ENCODE results near the gene CDH4.

The CDH4 gene

GRCh38 chr20:61590236-61590635 lies 338.2 kb downstream of the CDH4 start:
- H3K36me3 Mint-ChIP-seq (ENCODE audit: low read depth): no peaks in the 10 kb centered on the region
- H3K27ac Mint-ChIP-seq: no peak overlapping the region
- H3K27me3 Mint-ChIP-seq (ENCODE audit: low read depth): no peaks in the 10 kb centered on the region
- peaks cover 21% of the 10 kb centered on the region for H3K9me3 Mint-ChIP-seq
- no peak overlapping the region for H3K4me3 Mint-ChIP-seq
- no peaks in the 10 kb centered on the region for H3K4me1 Mint-ChIP-seq (ENCODE audit: low read depth)

DNA sequence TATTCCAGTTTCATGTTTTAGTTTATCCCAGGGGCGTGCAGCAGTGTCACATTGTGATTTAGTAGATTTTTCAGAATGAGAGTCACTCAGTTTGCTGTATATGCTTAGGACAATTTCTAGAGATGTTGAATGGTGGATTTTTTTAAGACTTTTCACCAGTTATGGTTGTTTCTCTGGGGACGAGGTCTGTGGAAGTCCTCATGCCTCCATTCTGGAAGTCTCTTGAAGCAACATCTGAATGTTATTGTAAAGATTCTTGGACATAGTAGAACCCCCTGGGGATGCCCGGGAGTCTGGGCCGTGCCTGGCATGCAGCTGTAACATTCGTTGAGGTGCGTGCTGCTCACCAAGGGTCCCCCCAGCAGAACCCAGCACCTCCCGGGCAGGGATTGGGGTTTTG lies 341.5 kb downstream of the CDH4 start:
- no peaks in the 10 kb centered on the region for H3K36me3 Mint-ChIP-seq (ENCODE audit: low read depth)
- H3K4me3 Mint-ChIP-seq: no peak overlapping the region
- H3K9me3 Mint-ChIP-seq: peaks cover 30% of the 10 kb centered on the region
- no peak overlapping the region for H3K27ac Mint-ChIP-seq
- no peaks in the 10 kb centered on the region for H3K4me1 Mint-ChIP-seq (ENCODE audit: low read depth)
- H3K27me3 Mint-ChIP-seq (ENCODE audit: low read depth): no peaks in the 10 kb centered on the region

DNA sequence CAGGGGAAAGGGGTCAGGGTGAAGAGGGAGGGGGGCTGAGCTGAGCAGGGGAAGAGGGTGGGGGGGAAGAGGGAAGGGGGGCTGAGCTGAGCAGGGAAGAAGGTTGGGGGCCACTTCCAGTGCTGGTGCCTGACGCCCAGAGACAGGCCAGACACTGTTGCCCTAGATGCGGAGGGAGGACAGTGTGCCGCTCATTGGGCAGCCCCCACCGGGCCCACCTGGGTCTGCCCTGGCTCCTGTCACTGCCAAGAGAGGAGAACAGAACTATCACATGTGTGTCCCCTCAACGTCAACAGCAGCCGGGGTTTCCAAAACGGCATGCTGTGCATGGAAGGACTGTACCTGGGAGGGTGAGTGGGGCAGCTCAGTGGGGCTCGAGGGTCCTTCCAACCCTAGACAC lies 342.1 kb downstream of the CDH4 start:
- no peaks in the 10 kb centered on the region for H3K27me3 Mint-ChIP-seq (ENCODE audit: low read depth)
- H3K4me3 Mint-ChIP-seq: no peak overlapping the region
- no peaks in the 10 kb centered on the region for H3K36me3 Mint-ChIP-seq (ENCODE audit: low read depth)
- peaks cover 25% of the 10 kb centered on the region for H3K9me3 Mint-ChIP-seq
- H3K27ac Mint-ChIP-seq: no peak overlapping the region
- H3K4me1 Mint-ChIP-seq (ENCODE audit: low read depth): no peaks in the 10 kb centered on the region

DNA sequence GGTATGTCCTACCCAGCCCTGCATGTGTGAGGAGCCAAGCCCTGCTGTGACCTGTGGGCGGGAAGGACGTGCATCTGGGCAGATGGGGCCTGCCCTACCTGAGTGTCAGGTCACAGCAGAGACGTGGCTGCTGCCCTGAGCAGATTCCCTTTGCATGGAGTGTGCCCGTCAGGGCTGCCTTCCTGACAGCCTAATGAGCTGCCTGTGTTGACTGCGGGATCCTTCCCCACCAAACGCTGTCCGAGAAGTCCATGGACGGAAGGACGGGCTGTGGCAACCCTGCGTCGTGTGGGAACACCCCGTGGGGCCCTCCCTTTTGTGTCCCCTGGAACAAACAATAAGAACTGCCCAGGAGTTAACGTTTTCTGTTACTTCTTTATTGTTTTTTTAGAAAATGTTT lies 343.2 kb downstream of the CDH4 start:
- Mint-ChIP-seq H3K4me3 (no peak overlapping the region), H3K36me3 (ENCODE audit: low read depth) (no peaks in the 10 kb centered on the region), H3K9me3 (peaks cover 30% of the 10 kb centered on the region), H3K27me3 (ENCODE audit: low read depth) (no peaks in the 10 kb centered on the region), H3K4me1 (ENCODE audit: low read depth) (no peaks in the 10 kb centered on the region), H3K27ac (no peak overlapping the region)

- Mint-ChIP-seq H3K27ac (no peak overlapping the region), H3K4me3 (no peak overlapping the region), H3K4me1 (ENCODE audit: low read depth) (no peaks in the 10 kb centered on the region), H3K27me3 (ENCODE audit: low read depth) (no peaks in the 10 kb centered on the region), H3K9me3 (peaks cover 27% of the 10 kb centered on the region), H3K36me3 (ENCODE audit: low read depth) (no peaks in the 10 kb centered on the region)
Observed at GRCh38 chr20:61596687-61597330, 344.7 kb downstream of the CDH4 start.

DNA sequence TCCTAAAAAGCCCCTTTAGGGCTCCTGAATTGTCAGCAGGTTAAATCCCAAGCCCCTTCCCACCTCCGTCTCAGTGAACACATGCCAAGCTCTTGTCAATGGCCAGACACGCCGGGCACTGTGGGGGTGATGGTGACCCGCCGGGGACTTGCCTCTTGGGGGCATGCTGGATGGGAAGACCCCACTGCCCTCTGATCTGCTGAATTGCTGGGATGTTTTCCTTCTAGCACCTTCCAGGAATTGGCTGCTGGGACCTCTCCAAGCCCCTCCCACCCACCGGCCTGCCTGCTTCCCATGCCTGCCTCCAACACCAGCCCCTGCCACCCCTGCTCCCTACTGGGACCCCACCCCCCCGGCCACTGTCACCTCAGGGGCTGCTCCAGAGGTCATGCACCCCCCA lies 345.9 kb downstream of the CDH4 start:
- Mint-ChIP-seq H3K4me1 (ENCODE audit: low read depth) (no peaks in the 10 kb centered on the region), H3K27ac (no peak overlapping the region), H3K27me3 (ENCODE audit: low read depth) (no peaks in the 10 kb centered on the region), H3K4me3 (no peak overlapping the region), H3K9me3 (peaks cover 23% of the 10 kb centered on the region), H3K36me3 (ENCODE audit: low read depth) (no peaks in the 10 kb centered on the region)

- Mint-ChIP-seq H3K4me3 (no peak overlapping the region), H3K4me1 (ENCODE audit: low read depth) (no peaks in the 10 kb centered on the region), H3K27me3 (ENCODE audit: low read depth) (no peaks in the 10 kb centered on the region), H3K9me3 (peaks cover 22% of the 10 kb centered on the region), H3K27ac (no peak overlapping the region), H3K36me3 (ENCODE audit: low read depth) (no peaks in the 10 kb centered on the region)
Observed at GRCh38 chr20:61598586-61598985, 346.5 kb downstream of the CDH4 start.

- H3K27ac Mint-ChIP-seq: no peak overlapping the region
- H3K27me3 Mint-ChIP-seq (ENCODE audit: low read depth): no peaks in the 10 kb centered on the region
- H3K4me1 Mint-ChIP-seq (ENCODE audit: low read depth): no peaks in the 10 kb centered on the region
Observed at GRCh38 chr20:61599061-61599531, 347.0 kb downstream of the CDH4 start.

DNA sequence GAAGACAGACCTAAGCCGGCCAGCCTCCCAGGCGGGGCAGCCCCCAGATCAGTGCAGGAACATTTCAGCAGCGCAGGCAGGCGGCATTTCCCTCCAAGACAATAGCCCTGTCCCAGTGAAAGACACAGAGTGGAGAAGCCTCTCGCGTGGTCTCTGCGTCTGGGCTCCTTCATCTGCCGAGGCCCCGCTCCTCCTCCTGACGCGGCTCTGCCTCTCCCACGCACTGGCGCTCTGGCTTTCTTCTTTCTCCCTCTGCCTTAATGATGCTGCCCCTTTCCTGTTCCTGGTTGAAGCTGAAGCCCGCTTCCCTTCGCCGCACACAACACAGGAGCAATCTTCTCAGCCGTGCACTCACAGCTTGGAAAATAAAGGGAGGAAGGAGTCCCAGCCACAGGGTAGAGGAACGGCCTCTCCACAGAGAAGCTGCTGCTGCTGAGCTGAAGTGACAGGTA lies 347.5 kb downstream of the CDH4 start:
- no peaks in the 10 kb centered on the region for H3K36me3 Mint-ChIP-seq (ENCODE audit: low read depth)
- H3K27me3 Mint-ChIP-seq (ENCODE audit: low read depth): no peaks in the 10 kb centered on the region
- no peak overlapping the region for H3K4me3 Mint-ChIP-seq
- H3K9me3 Mint-ChIP-seq: peaks cover 32% of the 10 kb centered on the region
- H3K4me1 Mint-ChIP-seq (ENCODE audit: low read depth): no peaks in the 10 kb centered on the region
- H3K27ac Mint-ChIP-seq: no peak overlapping the region

More at GRCh38 chr20:61599061-61599531, 347.0 kb downstream of the CDH4 start:
- no peaks in the 10 kb centered on the region for H3K36me3 Mint-ChIP-seq (ENCODE audit: low read depth)
- H3K4me3 Mint-ChIP-seq: no peak overlapping the region
- H3K9me3 Mint-ChIP-seq: peaks cover 28% of the 10 kb centered on the region

DNA sequence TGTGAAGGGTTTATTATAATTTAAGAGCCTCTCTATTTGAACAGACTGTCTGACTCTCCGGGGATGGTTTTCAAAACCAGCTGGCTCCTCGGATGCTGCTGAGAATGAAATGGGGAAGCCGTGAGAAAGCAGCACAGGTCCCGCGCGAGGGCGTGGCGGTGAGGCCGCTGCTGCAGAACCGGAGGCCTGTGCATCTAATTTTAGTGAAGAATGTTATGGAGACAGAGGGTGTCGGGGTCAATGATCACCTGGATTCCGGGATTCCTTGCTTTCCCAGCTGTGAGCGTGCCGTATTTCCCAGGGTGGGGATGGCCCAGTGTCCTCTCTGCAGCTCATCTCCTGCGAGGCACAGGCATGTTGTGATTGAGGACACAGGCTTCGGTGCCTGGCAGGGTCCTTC lies 348.0 kb downstream of the CDH4 start:
- H3K27ac Mint-ChIP-seq: no peak overlapping the region
- H3K4me1 Mint-ChIP-seq (ENCODE audit: low read depth): no peaks in the 10 kb centered on the region
- H3K9me3 Mint-ChIP-seq: peaks cover 35% of the 10 kb centered on the region
- H3K27me3 Mint-ChIP-seq (ENCODE audit: low read depth): no peaks in the 10 kb centered on the region
- H3K4me3 Mint-ChIP-seq: no peak overlapping the region
- H3K36me3 Mint-ChIP-seq (ENCODE audit: low read depth): no peaks in the 10 kb centered on the region

DNA sequence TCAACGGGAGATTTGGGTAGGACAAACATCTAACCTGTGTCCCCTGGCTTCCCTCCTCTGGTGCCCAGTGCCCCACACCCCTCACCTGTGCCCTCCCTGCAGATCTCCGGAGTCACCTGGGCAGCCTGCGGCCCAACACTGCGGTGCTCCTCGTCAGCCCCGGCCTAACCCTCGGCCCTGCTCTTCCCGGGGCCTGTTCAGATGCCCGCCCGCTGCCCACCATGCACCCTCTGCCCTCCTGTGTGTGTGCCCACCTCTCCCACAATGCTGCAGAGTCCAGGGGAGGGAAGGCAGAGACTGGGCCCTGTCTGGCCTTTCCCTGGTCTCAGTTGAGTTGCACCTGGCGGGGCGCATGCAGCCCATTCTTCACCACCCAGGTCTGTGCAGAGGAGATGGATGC lies 349.3 kb downstream of the CDH4 start:
- Mint-ChIP-seq H3K4me1 (ENCODE audit: low read depth) (no peaks in the 10 kb centered on the region), H3K36me3 (ENCODE audit: low read depth) (no peaks in the 10 kb centered on the region), H3K27me3 (ENCODE audit: low read depth) (no peaks in the 10 kb centered on the region), H3K4me3 (no peak overlapping the region), H3K27ac (no peak overlapping the region), H3K9me3 (peaks cover 36% of the 10 kb centered on the region)

GRCh38 chr20:61601853-61602252 lies 349.8 kb downstream of the CDH4 start:
- H3K4me3 Mint-ChIP-seq: no peak overlapping the region
- H3K27ac Mint-ChIP-seq: no peak overlapping the region
- no peaks in the 10 kb centered on the region for H3K27me3 Mint-ChIP-seq (ENCODE audit: low read depth)
- H3K36me3 Mint-ChIP-seq (ENCODE audit: low read depth): no peaks in the 10 kb centered on the region
- peaks cover 32% of the 10 kb centered on the region for H3K9me3 Mint-ChIP-seq
- H3K4me1 Mint-ChIP-seq (ENCODE audit: low read depth): no peaks in the 10 kb centered on the region

- Mint-ChIP-seq H3K4me1 (ENCODE audit: low read depth) (no peaks in the 10 kb centered on the region), H3K27me3 (ENCODE audit: low read depth) (no peaks in the 10 kb centered on the region), H3K9me3 (peaks cover 31% of the 10 kb centered on the region), H3K4me3 (no peak overlapping the region), H3K36me3 (ENCODE audit: low read depth) (no peaks in the 10 kb centered on the region), H3K27ac (no peak overlapping the region)
Observed at GRCh38 chr20:61603715-61604114, 351.7 kb downstream of the CDH4 start.

GRCh38 chr20:61604549-61604948 lies 352.5 kb downstream of the CDH4 start:
- peaks cover 31% of the 10 kb centered on the region for H3K9me3 Mint-ChIP-seq

DNA sequence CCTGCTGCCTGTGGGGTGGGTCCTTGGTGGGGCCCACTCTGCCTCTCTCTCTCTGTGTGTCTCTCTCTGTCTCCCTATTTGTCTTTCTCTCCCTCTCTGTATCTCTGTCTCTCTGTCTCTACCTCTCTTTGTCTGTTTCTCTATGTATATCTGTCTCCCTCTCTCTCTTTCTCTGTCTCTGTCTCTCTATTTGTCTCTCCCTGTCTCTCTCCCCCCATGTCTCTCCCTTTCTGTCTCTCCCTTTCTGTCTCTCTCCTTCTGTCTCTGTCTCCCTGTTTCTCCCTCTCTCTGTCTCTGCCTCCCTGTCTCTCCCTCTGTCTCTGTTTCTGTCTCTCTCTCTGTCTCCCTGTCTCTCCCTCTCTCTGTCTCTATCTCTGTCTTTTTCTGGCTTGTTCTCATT lies 353.2 kb downstream of the CDH4 start:
- Mint-ChIP-seq H3K27ac (no peak overlapping the region), H3K27me3 (ENCODE audit: low read depth) (no peaks in the 10 kb centered on the region), H3K36me3 (ENCODE audit: low read depth) (no peaks in the 10 kb centered on the region), H3K4me3 (no peak overlapping the region), H3K9me3 (peaks cover 29% of the 10 kb centered on the region), H3K4me1 (ENCODE audit: low read depth) (no peaks in the 10 kb centered on the region)

More at GRCh38 chr20:61604549-61604948, 352.5 kb downstream of the CDH4 start:
- H3K4me3 Mint-ChIP-seq: no peak overlapping the region
- no peaks in the 10 kb centered on the region for H3K4me1 Mint-ChIP-seq (ENCODE audit: low read depth)
- H3K36me3 Mint-ChIP-seq (ENCODE audit: low read depth): no peaks in the 10 kb centered on the region
- H3K27ac Mint-ChIP-seq: no peak overlapping the region
- no peaks in the 10 kb centered on the region for H3K27me3 Mint-ChIP-seq (ENCODE audit: low read depth)
